ENCODE data around the gene RHOG. TPM values are rescaled to one million over a fixed set of nuclear protein-coding genes. Genes with fewer than 3 reads are reported as not detected.

RHOG gene
- total RNA-seq, 1 donor = 19.0 TPM

DNA sequence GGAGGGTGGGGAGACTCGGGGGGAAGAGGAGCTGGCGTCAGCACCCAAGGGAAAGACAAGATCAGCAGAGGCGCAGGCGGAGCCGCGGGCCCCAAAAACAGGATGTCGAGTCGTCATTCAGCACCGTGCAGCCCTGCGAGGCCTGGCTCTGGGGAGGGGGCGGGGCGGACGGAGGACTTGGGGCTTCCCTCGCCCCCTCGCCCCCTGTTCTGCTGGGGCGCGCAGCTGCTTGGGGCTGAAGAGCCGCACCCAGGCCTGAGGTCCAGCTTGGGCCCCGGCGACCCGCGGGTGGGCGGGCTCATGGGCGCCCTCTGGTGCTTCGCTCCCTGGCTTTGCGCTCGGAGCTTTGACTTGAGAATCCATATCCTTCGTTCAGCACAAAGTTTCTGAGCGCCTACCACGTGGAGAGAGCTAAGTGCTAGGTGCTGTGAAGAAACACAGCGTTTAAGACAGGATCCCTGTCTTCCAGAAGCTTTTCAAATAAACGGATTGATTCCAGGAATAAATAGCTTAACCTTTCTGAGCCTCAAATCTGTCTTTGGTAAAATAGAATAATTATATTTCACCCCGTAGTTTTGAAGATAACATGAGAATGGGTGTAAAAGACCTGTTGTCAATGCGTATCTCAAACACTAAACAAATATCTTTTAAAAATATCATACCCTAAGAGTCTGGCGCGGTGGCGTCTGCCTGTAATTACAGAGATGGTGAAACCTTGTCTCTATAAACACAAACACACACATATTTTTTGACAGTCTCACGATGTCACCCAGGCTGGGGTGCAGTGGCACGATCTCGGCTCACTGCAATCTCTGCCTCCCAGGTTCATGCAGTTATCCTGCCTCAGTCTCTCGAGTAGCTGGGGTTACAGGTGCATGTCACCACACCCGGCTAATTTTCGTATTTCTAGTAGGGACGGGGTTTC lies 929 bp upstream of the RHOG start:
- peak; percentile 84 for DNase-seq (ENCODE audit: low read depth)
- TF ChIP-seq, protein P1, sequence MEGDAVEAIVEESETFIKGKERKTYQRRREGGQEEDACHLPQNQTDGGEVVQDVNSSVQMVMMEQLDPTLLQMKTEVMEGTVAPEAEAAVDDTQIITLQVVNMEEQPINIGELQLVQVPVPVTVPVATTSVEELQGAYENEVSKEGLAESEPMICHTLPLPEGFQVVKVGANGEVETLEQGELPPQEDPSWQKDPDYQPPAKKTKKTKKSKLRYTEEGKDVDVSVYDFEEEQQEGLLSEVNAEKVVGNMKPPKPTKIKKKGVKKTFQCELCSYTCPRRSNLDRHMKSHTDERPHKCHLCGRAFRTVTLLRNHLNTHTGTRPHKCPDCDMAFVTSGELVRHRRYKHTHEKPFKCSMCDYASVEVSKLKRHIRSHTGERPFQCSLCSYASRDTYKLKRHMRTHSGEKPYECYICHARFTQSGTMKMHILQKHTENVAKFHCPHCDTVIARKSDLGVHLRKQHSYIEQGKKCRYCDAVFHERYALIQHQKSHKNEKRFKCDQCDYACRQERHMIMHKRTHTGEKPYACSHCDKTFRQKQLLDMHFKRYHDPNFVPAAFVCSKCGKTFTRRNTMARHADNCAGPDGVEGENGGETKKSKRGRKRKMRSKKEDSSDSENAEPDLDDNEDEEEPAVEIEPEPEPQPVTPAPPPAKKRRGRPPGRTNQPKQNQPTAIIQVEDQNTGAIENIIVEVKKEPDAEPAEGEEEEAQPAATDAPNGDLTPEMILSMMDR (IDR thresholded peaks at IDR 0.05; ENCODE audit: insufficient read depth, low read length) = peak; percentile 88
- H3K4me3 ChIP-seq (ENCODE audit: low read depth, low read length) = peak overlapping the region; percentile 71

DNA sequence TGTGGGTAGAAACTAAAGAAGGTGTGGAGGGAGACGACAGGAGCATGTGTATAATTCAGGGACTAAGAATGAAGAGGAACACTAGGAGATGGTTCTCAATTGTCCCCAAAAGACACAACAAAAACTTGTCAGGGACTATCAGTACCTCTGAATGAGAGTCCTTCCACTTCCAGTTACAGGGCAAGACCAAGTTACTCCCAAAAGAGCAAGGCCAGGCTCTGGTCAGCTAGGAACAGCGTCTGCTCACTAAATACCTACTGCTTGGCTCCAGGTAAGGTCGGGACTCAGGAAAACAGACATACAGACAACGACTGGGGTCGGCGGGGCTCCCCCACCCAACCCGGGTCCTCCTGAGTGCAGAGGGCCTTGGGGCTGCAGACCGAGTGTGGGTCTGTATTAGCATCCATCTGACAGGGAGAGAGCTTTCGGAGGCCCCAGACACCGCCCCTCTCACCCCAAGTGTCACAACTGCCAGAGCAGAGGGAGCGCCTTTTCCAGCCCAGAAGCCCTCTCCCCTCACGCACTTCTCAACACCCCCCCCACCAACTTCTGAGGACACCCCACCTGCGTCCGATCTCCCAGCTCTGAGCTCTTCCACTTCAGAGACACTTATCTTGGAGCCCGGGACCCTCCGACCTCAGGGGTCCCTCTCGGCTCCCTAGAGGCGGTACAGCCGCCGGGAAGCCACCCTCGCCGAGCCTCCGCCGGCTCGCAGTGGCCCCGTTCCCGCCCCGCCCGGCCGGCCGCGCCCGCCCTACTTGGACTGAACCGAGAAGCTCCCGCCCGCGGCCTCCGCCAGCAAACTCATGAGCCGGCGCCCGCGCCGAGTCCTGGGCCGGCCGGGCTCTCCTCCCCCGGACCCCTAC lies 522 bp downstream of the RHOG start:
- no peak for DNase-seq (ENCODE audit: low read depth)
- TF ChIP-seq, protein P1 (IDR thresholded peaks at IDR 0.05; ENCODE audit: insufficient read depth, low read length) = no peak
- peak overlapping the region; percentile 78 for H3K4me3 ChIP-seq (ENCODE audit: low read depth, low read length)

DNA sequence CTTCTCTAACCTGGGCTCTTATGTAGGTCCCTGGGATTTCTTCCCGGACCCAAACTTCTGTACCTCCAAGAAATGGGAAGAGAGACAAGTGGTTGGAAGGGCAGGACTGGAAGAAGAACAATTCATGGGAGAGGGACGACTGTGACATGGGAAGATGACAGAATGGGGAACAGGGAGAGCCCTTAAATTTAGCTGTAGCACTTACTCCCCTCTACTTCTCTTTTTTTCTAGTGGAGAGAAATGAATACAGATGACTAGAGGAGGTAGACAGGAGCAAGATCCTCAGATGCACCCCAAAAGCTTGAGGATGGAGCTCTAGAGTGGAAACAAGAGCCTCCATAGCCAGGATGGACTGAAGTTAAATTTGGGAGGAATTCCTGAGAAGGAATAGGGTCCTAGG lies 2.3 kb downstream of the RHOG start:
- TF ChIP-seq, protein P1 (IDR thresholded peaks at IDR 0.05; ENCODE audit: insufficient read depth, low read length) = no peak
- no peak overlapping the region for H3K4me3 ChIP-seq (ENCODE audit: low read depth, low read length)
- no peak for DNase-seq (ENCODE audit: low read depth)

DNA sequence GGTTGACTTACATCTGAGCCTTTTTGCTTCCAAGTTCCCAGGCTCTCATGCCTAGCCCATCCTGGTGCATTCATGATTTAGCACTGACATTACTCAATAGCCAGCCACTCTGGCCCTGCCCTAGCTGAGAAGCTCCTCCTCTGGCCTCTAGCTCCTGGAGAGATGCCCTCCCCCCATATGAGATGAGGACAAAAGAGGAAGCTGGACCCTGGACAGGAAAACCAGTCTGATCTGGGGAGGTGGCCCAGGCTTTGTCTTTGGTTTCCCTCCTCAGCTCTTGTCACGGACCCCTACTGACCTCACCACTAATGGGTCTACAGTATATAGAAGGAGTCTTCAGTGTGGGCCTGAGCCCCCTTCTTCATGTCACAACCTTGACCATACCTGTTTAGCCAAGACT lies 3.0 kb downstream of the RHOG start:
- no peak for DNase-seq (ENCODE audit: low read depth)
- TF ChIP-seq, protein P1 (IDR thresholded peaks at IDR 0.05; ENCODE audit: insufficient read depth, low read length) = no peak
- no peak overlapping the region for H3K4me3 ChIP-seq (ENCODE audit: low read depth, low read length)

DNA sequence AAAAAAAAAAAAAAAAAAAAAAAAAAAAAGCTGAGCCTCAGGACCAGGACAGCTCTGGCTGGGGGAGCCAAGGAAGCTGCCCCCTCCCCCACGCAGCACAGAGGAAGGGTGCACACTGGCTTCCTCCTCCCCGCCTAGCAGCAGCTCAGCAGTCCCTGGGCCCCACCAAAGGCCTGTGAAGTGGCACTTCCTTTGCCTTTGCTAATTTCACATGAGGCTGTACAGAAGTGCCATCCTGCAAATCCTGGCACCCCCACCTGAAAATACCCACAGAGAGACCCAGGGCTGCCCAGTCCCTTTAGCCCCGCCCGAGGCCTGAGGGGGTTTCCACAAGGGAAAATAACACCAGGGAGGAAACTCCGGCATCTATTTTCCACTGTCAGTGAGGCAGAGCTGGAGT lies 3.9 kb downstream of the RHOG start:
- TF ChIP-seq, protein P1 (IDR thresholded peaks at IDR 0.05; ENCODE audit: insufficient read depth, low read length) = no peak
- H3K4me3 ChIP-seq (ENCODE audit: low read depth, low read length) = no peak overlapping the region
- no peak for DNase-seq (ENCODE audit: low read depth)

DNA sequence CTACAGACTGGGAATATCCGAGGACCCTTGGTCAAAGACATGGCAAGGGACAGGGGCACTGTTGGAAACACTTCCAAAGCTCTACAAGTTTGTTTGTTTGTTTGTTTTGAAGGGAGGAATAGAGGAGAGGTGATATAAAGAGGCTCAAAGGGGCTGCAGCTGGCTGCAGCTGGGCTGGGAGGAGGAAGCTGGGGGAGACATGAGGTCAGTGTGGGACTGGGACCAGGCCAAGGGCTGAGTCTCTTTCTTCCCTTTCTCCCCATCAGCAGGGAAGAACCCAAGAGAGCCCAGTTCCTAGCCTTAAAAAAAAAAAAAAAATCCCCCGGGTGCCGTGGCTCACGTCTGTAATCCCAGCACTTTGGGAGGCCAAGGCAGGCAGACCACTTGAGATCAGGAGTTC lies 5.0 kb downstream of the RHOG start:
- TF ChIP-seq, protein P1 (IDR thresholded peaks at IDR 0.05; ENCODE audit: insufficient read depth, low read length) = no peak
- no peak overlapping the region for H3K4me3 ChIP-seq (ENCODE audit: low read depth, low read length)
- no peak for DNase-seq (ENCODE audit: low read depth)
